Femur (tissue), 1 donor: Measurements from ENCODE around the gene PPP6R2.
A peak's percentile ranks its signal among the peaks of the same experiment; 100 is the strongest.

ENCODE experiments used
- DNase-seq: peaks from one replicate; pipeline ENCODE4 v3.0.0-alpha.2; 2017

The PPP6R2 gene, protein sequence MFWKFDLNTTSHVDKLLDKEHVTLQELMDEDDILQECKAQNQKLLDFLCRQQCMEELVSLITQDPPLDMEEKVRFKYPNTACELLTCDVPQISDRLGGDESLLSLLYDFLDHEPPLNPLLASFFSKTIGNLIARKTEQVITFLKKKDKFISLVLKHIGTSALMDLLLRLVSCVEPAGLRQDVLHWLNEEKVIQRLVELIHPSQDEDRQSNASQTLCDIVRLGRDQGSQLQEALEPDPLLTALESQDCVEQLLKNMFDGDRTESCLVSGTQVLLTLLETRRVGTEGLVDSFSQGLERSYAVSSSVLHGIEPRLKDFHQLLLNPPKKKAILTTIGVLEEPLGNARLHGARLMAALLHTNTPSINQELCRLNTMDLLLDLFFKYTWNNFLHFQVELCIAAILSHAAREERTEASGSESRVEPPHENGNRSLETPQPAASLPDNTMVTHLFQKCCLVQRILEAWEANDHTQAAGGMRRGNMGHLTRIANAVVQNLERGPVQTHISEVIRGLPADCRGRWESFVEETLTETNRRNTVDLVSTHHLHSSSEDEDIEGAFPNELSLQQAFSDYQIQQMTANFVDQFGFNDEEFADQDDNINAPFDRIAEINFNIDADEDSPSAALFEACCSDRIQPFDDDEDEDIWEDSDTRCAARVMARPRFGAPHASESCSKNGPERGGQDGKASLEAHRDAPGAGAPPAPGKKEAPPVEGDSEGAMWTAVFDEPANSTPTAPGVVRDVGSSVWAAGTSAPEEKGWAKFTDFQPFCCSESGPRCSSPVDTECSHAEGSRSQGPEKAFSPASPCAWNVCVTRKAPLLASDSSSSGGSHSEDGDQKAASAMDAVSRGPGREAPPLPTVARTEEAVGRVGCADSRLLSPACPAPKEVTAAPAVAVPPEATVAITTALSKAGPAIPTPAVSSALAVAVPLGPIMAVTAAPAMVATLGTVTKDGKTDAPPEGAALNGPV

DNA sequence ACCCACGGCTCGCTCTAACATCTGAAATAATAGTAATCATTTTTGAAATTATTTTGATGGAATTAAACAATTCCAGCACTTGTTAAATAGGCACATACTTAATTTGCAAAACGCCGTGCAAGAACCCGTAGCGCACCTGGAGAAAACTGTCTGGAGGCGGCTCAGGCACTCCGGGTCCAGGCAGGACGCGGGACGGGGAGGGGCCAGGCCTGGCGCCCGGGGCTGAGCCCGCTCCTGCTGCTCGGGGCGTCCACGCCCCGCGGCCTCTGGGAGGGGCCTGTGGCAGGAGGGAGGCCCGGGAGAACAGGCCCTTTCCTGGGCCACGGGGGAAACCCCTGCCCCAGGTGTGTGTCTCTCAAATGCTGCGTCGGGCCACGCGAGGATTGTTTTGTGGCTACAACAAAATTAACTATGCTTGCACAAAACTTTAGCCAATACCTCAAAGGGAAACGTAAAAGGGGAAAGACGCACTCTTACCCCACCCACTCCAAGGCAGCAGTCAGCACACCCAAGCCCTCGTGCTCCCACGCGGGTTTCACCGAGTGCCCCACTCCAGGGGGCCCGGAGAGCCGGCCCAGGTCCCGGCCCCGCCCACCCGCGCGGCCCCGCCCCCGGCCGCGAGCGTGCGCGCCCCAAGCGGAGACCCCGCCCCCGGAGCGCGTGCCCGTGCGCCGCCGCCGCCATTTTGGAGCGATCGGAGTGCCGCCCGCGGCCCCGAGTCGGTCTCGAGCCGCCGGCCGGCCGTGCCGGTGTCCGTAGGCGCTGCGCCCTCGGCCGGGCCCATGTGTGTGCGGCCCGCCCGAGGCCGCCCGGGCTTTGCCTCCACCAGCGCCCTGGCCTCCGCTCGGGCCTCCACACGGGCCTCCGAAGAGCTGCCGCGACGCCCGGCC lies at the start of gene PPP6R2:
Gene PPP6R2, plus strand, starts transcription at position 677 of the 890 bp plus-strand sequence. CDS start 50,582 bp downstream, outside the sequence.
- peak; percentile 91 for DNase-seq

GRCh38 chr22:50293441-50294318 lies 49.4 kb upstream of the PPP6R2 start:
- peak; percentile 80 for DNase-seq

DNA sequence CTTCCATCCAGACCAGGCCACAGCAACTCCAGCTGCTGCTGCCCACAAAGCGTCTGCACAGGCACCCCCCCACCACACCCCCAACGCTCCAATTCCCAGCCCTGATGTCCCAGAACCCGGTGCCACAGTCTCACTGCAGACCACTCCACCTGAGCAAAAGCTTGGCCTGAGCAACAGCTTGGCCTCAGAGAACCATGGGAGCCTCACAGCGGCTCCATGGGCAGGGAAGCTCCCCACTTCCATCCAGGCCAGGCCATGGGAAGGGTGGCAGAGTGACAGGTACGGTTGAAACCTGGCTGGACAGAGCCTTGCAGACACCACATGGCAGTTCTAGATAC lies 48.8 kb upstream of the PPP6R2 start:
- DNase-seq = no peak

DNA sequence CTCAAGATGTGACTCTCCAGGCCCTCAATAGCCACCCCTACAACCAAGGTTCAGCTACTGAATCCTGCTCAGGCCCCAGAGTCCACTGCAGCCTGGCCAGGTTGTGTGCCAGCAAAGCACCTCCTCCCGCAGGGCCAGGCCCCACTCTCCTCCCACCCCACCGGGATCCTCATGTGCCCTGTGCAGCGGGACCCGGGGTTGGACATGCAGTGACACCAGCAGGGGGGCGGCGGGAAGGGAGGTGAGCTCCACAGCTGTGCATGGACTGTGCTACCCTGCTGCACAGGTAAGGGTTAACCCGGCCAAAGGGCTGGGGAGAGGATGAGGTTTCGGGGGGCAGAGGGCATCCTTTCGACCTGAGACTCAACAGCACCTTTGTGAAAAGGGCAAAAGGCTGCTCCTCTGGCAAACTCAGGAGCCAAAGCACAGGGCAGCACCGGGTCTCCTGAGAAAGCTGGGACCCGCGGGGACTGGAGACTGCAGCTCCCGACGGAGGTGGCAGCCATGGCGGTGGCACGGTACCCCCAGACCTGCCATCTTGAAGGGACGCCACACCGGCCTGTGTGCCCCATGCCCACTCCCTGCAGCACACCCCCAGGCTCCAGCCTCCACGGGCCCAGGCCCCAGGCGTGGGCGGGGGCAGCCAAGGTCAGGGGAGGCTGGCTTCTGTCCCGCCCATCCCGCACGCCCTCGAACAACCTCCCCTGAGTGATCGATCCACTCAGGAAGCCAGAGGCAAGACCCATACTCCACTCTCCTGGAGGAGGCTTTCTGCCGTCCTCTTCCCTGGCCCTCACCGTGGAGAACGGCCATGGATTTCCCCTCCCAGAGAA lies 46.3 kb upstream of the PPP6R2 start:
- DNase-seq = no peak

DNA sequence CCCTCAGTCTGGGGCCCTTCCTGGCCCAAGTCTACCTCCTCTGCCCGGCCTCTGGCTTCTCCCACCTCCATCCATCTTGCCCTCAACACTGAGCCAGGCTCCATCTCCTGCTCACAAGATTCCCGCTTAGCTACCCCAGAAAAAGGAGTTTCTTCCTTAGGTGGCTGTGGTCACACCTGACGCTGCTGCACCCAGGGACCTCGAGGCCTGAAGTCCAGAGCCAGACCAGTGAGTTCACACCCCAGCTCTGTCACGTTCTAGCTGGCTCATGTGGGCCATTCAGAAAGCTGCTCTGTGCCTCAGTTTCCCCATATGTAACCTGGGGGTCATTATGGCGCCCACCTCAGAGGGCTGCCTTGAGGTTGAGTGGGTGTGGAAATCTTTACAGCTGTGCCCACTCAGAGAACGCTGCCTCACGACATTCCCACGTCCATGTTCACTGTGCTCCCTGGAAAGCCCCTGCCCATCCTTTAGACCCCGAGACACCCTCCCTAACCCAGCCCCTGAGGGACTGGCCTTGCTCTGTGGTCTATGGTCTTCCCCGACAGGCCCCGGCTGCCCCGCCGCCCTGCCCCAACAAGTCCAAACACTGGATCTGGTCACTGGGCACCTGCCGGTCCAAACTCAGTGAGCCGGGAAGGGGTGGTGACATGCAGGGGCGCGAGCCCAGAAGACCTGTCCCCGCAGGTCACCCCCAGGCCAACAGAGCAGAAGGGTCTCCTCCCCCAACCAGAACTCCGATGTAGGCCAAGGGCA lies 45.4 kb upstream of the PPP6R2 start:
- no peak for DNase-seq

- no peak for DNase-seq
Measured at GRCh38 chr22:50298266-50298637, 44.9 kb upstream of the PPP6R2 start.

GRCh38 chr22:50298937-50299784 lies 44.0 kb upstream of the PPP6R2 start:
- peak; percentile 65 for DNase-seq

DNA sequence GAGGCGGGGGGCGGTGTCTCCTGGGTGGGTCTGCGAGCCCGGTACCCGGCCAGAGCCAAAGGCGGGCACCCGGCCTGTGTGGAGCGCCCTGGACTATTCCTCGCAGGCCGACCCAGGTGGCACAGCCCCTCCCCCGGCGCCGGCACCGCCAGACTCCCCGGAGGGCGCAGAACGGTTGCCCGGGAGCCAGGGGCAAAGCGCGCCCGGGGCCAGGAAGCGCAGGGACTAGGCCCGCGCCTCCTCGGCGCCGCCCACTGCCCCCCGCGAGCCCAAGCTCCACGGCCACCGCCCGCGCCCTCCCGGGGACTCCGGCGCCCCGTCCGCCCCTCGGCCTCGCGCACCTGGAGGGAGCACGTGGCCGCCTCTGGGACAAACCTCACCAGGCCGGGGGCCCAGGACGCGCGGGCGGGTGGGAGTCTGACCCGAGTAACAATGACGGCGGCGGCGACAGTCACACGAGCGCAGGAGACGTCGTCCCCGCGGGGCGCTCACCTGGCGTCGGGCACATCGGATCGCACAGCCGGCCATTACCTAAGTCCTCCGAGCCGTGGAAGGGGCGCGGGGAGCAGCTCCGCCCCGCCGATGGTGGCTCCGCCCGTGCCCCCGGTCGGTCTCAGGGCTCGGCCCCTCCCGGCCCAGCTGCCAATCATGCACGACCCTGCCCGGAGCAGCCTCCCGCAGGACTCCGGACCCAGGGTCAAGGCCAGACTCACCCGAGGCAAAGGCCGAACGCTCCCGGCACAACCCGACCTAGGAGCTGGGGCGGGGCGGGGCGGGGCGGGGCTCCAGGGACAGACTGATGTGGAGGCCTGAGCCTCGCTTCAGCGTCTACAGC lies 43.1 kb upstream of the PPP6R2 start:
- DNase-seq = no peak

DNA sequence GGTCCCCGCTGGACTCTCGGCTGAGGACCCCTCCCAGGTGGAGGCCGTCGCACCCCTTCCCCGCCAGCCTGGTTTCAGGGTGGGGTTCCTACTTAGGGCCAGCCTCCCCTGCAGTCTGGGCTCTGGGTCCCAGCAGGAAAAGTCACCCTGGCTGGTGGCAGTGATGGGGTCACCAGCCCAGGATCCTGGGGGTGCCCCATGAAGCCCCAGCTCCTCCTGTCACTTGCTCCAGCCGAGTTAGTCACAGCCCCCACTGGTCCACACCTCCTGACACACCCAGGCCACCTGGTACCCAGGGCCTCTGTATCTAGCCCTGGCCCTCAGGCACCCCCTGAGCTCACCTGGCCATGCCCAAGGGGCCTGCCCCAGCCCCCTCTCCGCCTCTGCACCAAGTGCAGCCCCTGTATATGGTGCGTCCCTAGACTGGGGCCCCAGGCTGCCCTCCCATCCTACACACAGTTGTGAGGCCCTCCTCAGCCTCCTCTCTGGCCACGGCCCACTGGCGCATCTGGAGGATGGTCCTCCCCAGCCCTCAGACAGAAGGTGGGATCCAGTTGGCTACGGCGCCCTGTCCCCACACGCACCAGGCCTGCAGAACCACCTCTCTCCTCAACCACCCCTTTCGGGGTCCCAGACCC lies 42.4 kb upstream of the PPP6R2 start:
- no peak for DNase-seq

DNA sequence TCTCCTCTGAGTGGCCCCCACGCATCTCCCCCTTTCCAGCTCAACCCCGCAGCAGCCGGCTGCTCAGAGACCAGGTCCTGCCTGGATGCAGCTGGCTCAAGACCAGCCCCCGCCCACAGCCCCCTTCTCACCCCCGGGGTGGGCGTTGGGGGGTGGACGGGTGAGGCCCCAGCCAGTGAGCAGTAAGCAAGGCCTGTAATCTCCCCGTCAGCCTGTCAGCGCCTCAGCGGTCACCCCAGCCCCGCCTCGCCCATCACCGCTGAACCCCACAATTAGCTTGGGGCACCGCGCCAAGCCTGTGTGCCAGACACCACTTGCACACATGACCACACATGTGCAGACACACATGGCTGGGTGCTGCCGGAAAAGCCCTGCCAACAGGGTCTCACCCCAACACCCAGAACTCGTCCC lies 41.5 kb upstream of the PPP6R2 start:
- peak; percentile 85 for DNase-seq

DNA sequence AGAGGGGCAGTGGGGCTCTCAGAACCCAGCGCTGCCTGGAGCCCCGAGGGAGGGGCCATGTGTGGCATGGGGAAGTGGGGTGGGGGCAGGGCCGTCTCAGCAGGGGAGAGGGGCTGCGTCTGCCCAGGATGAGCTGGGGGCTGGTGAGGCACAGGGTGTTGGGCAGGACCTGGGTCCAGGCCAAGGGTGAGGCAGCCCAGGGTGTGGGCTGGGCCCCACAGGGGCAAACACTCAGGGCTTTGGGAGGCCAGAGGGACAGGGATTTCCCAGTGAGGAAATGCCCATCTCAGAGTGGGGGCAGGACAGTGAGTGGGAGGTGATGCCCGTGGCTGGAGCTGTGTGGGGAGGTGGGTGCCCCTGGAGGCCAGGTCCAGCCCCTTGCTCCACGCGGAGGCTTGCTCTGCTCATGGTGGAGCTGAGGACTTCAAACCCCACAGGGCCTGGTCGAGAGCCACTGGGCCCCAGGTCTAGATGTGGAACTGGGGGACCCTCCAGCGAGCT lies 41.0 kb upstream of the PPP6R2 start:
- no peak for DNase-seq

DNA sequence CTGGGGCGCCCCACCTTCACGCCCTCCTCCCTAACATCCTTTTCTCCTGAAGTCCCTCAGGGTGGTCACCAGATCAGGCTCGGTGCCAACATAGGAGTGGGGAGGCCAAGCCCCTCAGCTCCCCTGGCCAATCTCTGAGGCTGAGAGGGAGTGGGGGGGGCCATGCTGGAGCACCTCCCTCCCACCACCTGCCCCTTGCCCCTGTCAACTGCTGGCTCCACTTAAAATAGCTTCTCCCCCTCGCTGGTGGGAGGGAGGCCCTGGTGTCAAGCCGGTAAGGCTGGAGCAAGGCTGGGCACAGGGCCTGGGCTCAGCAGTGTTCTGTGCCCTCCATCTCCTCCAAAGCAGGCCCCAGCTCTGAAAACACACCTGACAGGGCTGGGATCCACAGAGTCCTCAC lies 40.6 kb upstream of the PPP6R2 start:
- peak; percentile 66 for DNase-seq

DNA sequence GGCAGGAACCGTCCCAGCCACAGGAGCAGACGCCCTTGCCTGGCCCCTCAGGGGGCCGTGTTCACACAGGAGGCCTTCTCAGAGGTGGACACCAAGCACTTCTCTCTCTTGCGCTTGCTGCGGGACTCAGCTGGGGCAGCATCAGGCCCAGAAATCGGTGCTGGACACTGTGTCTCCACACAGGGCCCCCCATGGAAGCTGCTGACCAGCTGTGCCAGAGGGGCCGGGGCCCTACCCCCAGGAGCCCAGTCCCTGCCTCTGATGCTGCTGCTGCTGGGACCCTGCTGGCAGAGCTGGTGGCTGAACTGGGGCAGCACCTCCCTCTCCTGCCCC lies 39.6 kb upstream of the PPP6R2 start:
- DNase-seq = no peak

DNA sequence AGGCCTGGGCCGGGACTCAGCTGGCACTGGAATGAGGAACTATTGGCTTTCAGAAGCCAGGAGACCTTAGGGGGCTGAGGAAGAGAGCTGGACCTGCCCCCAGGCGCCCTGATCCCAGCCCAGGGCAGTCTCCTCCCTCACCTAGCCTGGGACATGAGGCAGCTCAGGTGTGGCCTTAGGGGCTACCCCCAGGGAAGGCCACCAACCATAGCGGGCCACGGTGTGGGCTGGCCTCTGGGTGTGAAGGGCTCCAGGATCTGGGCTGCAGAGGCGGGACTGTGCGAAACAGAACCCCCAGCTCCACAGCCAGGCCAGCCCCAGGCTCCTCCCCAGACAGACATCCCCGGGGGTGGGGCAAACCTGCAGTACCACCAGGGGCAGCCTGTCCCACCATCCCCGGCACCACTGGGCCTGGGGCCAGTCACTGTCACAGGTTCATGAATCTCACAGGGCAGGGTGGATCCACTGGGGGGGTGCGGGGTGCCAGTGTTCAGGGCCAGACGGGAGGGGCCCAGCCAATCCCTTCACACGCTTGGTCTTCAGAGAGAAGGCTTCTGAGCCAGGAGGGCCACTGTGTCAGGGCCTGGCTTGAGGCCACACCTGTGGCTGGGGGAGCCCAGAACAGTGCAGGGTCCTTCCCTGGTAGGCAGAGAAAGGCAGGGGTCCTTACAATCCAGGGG lies 39.1 kb upstream of the PPP6R2 start:
- no peak for DNase-seq

DNA sequence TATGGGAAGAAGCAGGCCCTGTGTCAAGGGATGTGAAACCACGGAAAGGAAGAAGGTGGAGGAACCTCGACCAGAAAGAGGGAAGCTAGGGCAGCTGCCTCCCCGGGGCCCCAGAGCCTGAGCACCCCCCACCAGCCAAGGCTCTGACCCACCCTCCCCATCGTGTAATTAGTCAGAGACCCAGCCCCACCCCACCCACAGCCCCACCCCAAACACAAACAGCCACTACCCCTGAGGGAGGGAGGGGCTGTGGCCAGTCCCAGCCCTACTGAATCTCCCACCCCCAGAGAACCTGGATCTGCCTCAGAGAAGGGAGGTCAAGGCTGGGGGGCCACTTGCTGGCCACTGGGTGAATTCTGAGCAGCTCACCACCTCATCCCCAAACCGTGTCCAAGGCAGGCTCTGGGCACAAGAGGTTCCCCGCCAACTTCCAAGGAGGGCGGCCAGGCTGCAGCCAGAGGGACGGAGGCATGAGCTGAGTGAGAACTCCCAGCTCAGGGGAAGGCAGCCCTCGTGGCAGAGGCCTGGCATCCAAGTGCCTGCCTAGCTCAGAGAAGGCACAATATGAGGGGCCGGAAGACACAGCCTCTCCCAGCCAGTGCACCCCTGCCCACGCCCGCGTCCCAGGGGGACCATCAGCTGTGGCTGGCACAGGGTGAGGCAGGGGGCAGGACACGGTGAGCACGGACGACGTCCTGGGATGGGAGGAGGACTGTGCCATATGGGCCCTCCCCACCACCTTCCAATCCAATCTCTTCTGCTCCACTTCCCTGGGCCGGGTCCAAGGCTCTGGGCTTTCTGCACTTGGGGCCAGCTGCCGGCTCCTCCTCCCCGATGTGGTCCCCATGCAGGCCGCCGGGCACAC lies 38.4 kb upstream of the PPP6R2 start:
- no peak for DNase-seq

- DNase-seq = no peak
Measured at GRCh38 chr22:50305393-50305922, 37.7 kb upstream of the PPP6R2 start.
